ENCODE results near the gene OR5M11.

OR5M11 gene

GRCh38 chr11:56531856-56532255, 11.2 kb downstream of the OR5M11 start:
- H3K4me3 ChIP-seq (ENCODE audit: low read depth, low read length) = no peak overlapping the region
- DNase-seq (ENCODE audit: low read depth) = no peak
- TF ChIP-seq CTCF (IDR thresholded peaks at IDR 0.05; ENCODE audit: low read depth, low read length, missing control alignments) = no peak

DNA sequence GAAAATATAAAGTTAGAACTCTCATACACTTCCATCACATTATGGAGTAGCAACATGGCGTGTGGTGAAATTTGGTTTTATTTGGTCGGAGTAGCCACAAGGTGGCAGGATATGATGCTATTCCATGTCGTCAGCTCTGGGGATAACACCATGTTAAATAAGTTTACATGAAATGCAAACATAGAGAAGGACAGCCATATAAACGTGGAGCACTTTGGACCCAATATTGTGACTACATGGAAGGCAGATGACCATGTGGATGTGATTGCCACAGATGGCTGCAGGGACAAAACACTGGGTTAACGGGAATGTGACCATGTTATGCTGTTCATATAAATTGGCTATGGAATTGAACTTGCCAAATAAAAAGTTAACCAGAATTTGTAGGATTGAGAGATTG, 21.0 kb downstream of the OR5M11 start:
- no peak for TF ChIP-seq CTCF (IDR thresholded peaks at IDR 0.05; ENCODE audit: low read depth, low read length, missing control alignments)

DNA sequence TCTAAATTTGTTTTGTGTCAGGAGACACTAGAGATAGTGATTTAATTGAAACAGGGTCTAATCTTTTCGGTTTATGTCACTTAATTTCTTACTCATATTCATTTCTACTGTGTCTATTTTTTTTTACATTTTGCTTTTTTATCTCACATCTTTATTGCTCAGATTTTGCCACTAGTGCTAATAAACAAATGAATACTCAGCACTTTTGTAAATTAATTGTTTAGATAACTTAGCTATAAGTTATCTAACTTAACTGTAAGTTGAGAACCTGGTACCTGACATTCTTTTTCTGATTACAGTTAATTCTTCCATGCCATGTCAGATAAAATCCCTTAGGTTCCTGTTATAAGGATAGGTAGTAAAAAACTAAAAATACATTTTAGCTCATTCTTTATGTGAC, 29.8 kb downstream of the OR5M11 start:
- H3K4me3 ChIP-seq (ENCODE audit: low read depth, low read length) = no peak overlapping the region
- no peak for TF ChIP-seq CTCF (IDR thresholded peaks at IDR 0.05; ENCODE audit: low read depth, low read length, missing control alignments)
- no peak for DNase-seq (ENCODE audit: low read depth)

More for the DNA sequence above, 21.0 kb downstream of the OR5M11 start:
- H3K4me3 ChIP-seq (ENCODE audit: low read depth, low read length) = no peak overlapping the region
- DNase-seq (ENCODE audit: low read depth) = no peak

GRCh38 chr11:56509439-56509838, 33.6 kb downstream of the OR5M11 start:
- H3K4me3 ChIP-seq (ENCODE audit: low read depth, low read length) = no peak overlapping the region
- DNase-seq (ENCODE audit: low read depth) = no peak
- no peak for TF ChIP-seq CTCF (IDR thresholded peaks at IDR 0.05; ENCODE audit: low read depth, low read length, missing control alignments)

- DNase-seq (ENCODE audit: low read depth) = no peak
- no peak for TF ChIP-seq CTCF (IDR thresholded peaks at IDR 0.05; ENCODE audit: low read depth, low read length, missing control alignments)
- H3K4me3 ChIP-seq (ENCODE audit: low read depth, low read length) = no peak overlapping the region
Observed at GRCh38 chr11:56497010-56497409, 46.0 kb downstream of the OR5M11 start.

- TF ChIP-seq CTCF (IDR thresholded peaks at IDR 0.05; ENCODE audit: low read depth, low read length, missing control alignments) = no peak
- DNase-seq (ENCODE audit: low read depth) = no peak
Observed at GRCh38 chr11:56495117-56495516, 47.9 kb downstream of the OR5M11 start.

More at GRCh38 chr11:56495117-56495516, 47.9 kb downstream of the OR5M11 start:
- H3K4me3 ChIP-seq (ENCODE audit: low read depth, low read length) = no peak overlapping the region
